ENCODE data around the gene ZNF689. TPM values are rescaled to one million over a fixed set of nuclear protein-coding genes. Genes with fewer than 3 reads are reported as not detected.

The ZNF689 gene
- 6.3 and 9.3 TPM in 2 replicates for total RNA-seq

DNA sequence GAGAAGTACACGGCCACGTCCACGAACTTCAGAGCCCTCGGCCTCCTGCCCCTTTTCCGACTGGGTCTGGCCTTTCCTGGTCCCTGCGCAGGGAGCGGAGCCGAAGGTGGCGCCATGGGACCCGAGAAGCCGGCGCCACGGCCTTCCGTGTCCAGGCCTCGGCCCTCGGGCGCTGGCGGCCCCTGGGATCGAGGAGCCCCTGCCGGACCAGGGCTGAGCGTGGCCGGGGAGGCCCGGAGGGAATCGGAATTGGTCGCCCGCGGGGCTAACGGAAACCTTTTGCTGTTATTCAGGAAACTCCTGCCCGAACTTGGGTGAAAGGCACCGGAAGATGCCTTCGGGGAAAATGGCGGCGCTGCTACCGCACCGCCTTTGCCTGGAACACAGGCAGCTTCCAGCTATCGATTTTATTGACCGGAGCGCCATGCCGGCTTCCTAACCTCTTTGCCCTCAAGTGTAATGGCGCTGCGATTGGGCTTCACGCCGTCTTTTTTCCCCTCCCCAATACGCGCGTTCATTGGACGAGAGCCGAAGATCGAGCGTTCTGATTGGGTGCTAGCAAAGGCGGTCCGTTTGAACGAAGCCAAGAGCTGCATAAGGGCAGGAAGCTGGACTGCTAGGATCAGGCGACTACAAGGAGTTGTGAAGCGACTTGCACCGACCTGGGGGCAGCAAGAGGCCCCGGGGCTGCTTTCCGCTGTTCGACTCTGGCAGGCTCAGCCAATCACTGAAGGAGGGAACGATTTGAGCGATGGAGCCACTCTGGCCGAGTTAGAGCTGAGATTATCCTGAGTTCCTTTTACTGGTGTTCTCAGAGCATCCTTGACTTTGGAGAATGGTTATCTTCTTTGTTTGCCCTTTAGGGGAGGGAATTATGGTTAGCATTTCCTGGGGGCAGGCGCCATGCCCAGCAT lies at the start of gene ZNF689:
Gene ZNF689 (minus strand): TSS at position 464 of the 914 bp plus-strand sequence. CDS start 348 bp downstream, at position 116.

DNA sequence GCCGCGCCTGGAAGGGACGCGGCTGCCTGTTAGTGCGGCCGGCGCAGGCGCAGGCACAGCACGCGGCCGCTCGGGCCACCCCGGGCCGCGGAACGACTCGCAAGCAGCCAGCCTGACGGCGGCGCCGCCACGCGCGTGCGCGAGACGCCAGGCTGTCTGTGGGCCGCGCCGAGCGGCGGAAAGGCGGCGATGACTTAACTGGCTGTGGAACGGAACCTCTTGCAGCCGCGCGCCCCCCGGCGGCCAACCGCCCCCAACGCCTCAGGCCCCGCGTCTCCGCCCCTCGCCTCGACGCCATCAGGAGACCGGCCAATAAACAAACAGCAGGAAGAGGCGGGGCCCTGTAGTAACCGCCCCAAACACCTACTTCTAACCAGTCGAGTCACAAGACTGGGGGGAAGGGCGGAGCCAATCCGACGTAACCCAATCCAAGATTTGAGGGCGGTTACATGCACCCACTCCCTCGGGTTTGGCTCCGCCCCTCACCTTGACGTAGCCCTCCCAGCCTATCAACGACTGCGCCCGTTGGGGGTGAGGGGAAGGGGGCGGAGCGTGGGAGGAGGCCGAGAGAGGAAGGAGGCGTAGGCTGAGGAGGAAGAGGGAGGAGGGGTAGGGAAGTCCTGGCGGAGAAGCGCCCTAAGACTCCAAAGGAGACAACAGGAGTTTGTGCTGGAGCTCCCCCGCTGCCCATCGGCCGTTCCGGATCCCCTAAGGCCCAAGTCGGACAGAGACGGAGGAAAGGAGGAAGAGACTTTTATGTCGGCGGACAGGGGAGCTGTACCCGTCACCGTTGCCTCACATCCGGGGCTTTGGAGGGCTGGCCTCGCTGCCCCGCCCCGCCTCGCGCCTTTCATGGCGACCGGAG lies 47.9 kb upstream of the ZNF689 start, which contains the start of gene FBRS:
Gene FBRS (plus strand): TSS at position 566 of the 865 bp plus-strand sequence. CDS start 1,088 bp downstream, outside the sequence.

DNA sequence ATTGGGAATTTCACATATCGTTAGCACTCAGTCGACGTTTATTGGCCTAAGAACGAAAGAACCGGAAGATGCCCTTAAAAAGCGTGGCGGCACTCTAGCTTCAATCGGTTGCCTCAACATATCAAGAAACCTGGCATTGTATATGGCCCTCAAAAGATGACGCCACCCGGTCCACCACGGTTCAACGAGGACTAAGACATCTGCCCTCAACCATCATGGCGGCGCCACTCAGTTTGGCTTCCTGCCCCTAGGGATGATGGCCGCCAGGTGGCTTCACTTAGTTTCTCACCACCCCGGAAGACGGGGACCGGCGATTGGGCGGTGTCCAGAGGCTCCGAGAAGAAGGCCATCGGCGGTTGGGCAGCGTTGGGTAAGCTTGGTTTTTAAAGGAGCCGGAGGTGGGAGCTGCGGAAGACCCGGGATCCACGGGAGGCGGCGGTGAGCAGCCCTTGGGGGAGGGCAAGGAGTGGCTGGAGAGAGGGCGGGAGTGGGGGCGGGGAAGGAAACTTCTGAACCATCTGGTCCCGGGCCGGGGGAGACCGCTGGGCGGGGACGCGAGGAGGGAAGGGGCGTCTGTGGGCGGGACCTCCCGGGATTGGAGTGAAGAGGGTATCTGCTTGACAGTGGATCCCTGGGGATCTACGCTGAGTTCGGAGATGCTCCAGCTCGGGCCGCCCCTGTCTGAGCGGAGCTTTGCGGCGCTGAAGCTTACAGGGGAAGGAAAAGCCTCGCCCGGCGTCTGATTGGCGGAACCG lies 40.4 kb upstream of the ZNF689 start, which contains the start of gene PRR14:
Gene PRR14 (plus strand): TSS at position 592 of the 755 bp plus-strand sequence. CDS start 686 bp downstream, outside the sequence.

GRCh38 chr16:30585400-30586191 lies 24.6 kb downstream of the ZNF689 start, which contains the start of gene ZNF785:
ZNF785 (minus strand) TSS chr16:30585697; CDS start chr16:30585611, 86 bp downstream.

GRCh38 chr16:30571445-30572322 lies 38.5 kb downstream of the ZNF689 start, which contains the start of gene ZNF688:
ZNF688 (minus strand) TSS chr16:30571714; CDS start chr16:30571629, 85 bp downstream.

DNA sequence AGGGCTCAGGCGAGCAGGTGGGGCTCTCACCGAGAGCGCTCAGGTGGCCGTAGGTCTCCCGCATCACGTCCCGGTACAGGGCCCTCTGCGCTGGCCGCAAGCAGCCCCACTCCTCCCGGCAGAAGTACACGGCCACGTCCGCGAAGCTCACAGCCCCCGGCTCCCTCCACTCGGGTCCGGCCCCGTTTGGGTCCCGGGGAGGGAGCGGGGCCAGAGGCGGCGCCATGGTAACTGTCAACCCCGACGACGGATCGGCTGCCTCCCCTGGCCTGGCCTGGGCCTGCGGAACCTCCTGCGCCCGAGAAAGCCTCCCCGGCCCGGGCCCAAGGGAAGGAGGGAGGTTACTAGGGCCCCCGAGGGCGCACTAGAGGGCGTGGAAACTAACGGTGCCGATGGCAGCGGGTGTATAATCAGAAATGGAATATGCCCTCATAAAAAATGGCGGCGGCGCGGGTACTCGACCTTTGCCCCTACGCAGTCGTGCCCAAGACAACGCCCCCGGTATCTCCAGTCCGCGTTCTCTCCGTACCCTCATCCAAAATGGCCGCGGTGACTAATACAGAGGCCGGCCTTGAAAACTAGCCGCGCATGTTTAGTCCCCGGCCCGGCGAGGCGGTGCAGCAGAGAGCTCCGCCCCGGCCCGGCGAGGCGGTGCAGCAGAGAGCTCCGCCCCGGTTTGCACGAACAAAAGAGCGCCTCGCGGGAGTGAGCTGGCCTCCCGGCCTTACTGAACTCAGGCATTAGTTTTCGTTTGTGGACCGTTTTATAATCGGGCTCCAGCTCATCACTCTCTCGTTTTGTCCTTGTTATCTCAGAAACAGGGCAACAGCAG lies 52.0 kb downstream of the ZNF689 start, which contains the start of gene ZNF764:
Gene ZNF764 (minus strand): TSS at position 418 of the 832 bp plus-strand sequence. CDS start 192 bp downstream, at position 226.

Other genes starting within 250 kb of the ZNF689 start
- 40.4 and 40.9 TPM in 2 replicates for gene TBC1D10B, start 239.9 kb downstream of the ZNF689 start, total RNA-seq
- 21.2 TPM in 1 of 2 replicates, not detected in the other for gene MYL11, start 235.6 kb downstream of the ZNF689 start, total RNA-seq
- 0.32 TPM in 1 of 2 replicates, not detected in the other for gene SEPTIN1, start 227.8 kb downstream of the ZNF689 start, total RNA-seq
- gene ZNF48, start 215.0 kb downstream of the ZNF689 start, total RNA-seq: 9.6 and 10.1 TPM in 2 replicates
- gene ZNF771, start 202.8 kb downstream of the ZNF689 start, total RNA-seq: 14.0 and 26.6 TPM in 2 replicates
- 12.5 and 34.5 TPM in 2 replicates for gene DCTPP1, start 180.4 kb downstream of the ZNF689 start, total RNA-seq
- gene SEPHS2, start 164.5 kb downstream of the ZNF689 start, total RNA-seq: 27.3 and 34.8 TPM in 2 replicates
- not detected in 2 replicates for gene ITGAL, start 137.6 kb downstream of the ZNF689 start, total RNA-seq
- gene ZNF768, start 83.8 kb downstream of the ZNF689 start, total RNA-seq: 31.4 and 34.0 TPM in 2 replicates
- gene ZNF747, start 75.5 kb downstream of the ZNF689 start, total RNA-seq: 10.5 and 14.0 TPM in 2 replicates
- 7.1 and 17.6 TPM in 2 replicates for gene ZNF764, start 52.0 kb downstream of the ZNF689 start, total RNA-seq
- 7.7 and 10.6 TPM in 2 replicates for gene ZNF688, start 38.7 kb downstream of the ZNF689 start, total RNA-seq
- gene ZNF785, start 24.7 kb downstream of the ZNF689 start, total RNA-seq: 2.2 and 9.3 TPM in 2 replicates
- 18.5 and 27.5 TPM in 2 replicates for gene PRR14, start 40.6 kb upstream of the ZNF689 start, total RNA-seq
- 28.4 and 40.0 TPM in 2 replicates for gene FBRS, start 48.0 kb upstream of the ZNF689 start, total RNA-seq
- 14.7 and 25.2 TPM in 2 replicates for gene SRCAP, start 88.8 kb upstream of the ZNF689 start, total RNA-seq
- 22.7 and 24.2 TPM in 2 replicates for gene PHKG2, start 138.0 kb upstream of the ZNF689 start, total RNA-seq
- gene CFAP119, start 151.7 kb upstream of the ZNF689 start, total RNA-seq: 0.40 and 3.0 TPM in 2 replicates
- 49.6 and 90.0 TPM in 2 replicates for gene RNF40, start 151.9 kb upstream of the ZNF689 start, total RNA-seq
- gene ZNF629, start 176.8 kb upstream of the ZNF689 start, total RNA-seq: 12.2 and 32.1 TPM in 2 replicates